NCI-H524 (cell line): Measurements from ENCODE around the gene SH3PXD2B.
A peak's percentile ranks its signal among the peaks of the same experiment; 100 is the strongest.
"Not testable (repeated sequence)": the region's sequence is repeated elsewhere in the genome, so short reads cannot be mapped to it uniquely, and the experiment has no call there.

Source experiments
- DNase-seq, 2 experiments: peaks; one replicate each; lab custom pipeline; 2025; lab: John Stamatoyannopoulos, UW

SH3PXD2B gene

GRCh38 chr5:172339264-172340180, 114.8 kb downstream of the SH3PXD2B start:
- DNase-seq: no peak

- DNase-seq: peak; percentile 95 to 99
These were observed 117.5 kb downstream of the SH3PXD2B start for GRCh38 chr5:172336676-172337285.

- peak; percentile 78 to 91 for DNase-seq
These were observed 118.1 kb downstream of the SH3PXD2B start for GRCh38 chr5:172336264-172336663.

- DNase-seq: no peak
These were observed 118.6 kb downstream of the SH3PXD2B start for GRCh38 chr5:172335721-172336120.

GRCh38 chr5:172334641-172335040, 119.7 kb downstream of the SH3PXD2B start:
- no peak for DNase-seq

GRCh38 chr5:172334196-172334595, 120.1 kb downstream of the SH3PXD2B start:
- DNase-seq: peak; percentile 10 to 14

GRCh38 chr5:172326901-172327300, 127.4 kb downstream of the SH3PXD2B start:
- DNase-seq: not testable (repeated sequence)

GRCh38 chr5:172325452-172325851, 128.9 kb downstream of the SH3PXD2B start:
- no peak for DNase-seq

GRCh38 chr5:172322028-172322965, 132.0 kb downstream of the SH3PXD2B start:
- DNase-seq: no peak

- DNase-seq: peak in 1 of 2 experiments; percentile 22
These were observed 132.7 kb downstream of the SH3PXD2B start for GRCh38 chr5:172321593-172321992.

- DNase-seq: no peak
These were observed 134.4 kb downstream of the SH3PXD2B start for GRCh38 chr5:172319708-172320441.

- no peak for DNase-seq
These were observed 138.5 kb downstream of the SH3PXD2B start for GRCh38 chr5:172315587-172316493.

- DNase-seq: no peak
These were observed 140.4 kb downstream of the SH3PXD2B start for GRCh38 chr5:172313915-172314314.

- no peak for DNase-seq
These were observed 142.0 kb downstream of the SH3PXD2B start for GRCh38 chr5:172312286-172312685.

- DNase-seq: no peak
These were observed 142.7 kb downstream of the SH3PXD2B start for GRCh38 chr5:172311605-172312004.

- no peak for DNase-seq
These were observed 143.3 kb downstream of the SH3PXD2B start for GRCh38 chr5:172311026-172311425.

GRCh38 chr5:172305380-172305779, 148.9 kb downstream of the SH3PXD2B start:
- no peak for DNase-seq

- DNase-seq: peak in 1 of 2 experiments; percentile 8
These were observed 150.6 kb downstream of the SH3PXD2B start for GRCh38 chr5:172303572-172304335.

- peak in 1 of 2 experiments; percentile 10 for DNase-seq
These were observed 151.2 kb downstream of the SH3PXD2B start for GRCh38 chr5:172303162-172303561.
